NCI-H748 (cell line): Measurements from ENCODE around the gene MGAM2.
"Not testable (repeated sequence)": the region's sequence is repeated elsewhere in the genome, so short reads cannot be mapped to it uniquely, and the experiment has no call there.

Source experiments
- DNase-seq: peaks from one replicate; lab custom pipeline; 2025; ENCODE audit not compliant: unreplicated experiment; lab: John Stamatoyannopoulos, UW

MGAM2 gene

DNA sequence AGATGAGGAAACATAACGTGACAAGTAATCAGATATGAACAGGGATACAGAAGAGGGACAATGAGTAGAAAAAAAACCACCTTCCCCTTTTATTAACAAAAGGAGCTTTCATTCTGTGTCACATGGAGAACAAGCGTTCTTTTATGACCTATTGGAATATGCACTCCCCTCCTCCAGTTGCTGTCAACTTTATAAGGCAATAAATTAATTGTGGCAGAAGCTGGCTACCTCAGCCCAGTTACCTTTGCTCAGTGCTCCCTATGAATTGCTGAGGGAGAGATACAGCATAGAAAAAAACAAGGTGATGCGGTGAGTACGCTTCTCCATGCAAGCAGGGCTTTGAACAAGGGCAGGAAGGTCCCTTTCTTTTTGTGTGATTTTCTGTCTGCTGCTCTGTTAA lies at the start of gene MGAM2:
Gene MGAM2, plus strand, starts transcription at position 220 of the 400 bp plus-strand sequence. CDS start 5,156 bp downstream, outside the sequence.
- DNase-seq, result no peak

DNA sequence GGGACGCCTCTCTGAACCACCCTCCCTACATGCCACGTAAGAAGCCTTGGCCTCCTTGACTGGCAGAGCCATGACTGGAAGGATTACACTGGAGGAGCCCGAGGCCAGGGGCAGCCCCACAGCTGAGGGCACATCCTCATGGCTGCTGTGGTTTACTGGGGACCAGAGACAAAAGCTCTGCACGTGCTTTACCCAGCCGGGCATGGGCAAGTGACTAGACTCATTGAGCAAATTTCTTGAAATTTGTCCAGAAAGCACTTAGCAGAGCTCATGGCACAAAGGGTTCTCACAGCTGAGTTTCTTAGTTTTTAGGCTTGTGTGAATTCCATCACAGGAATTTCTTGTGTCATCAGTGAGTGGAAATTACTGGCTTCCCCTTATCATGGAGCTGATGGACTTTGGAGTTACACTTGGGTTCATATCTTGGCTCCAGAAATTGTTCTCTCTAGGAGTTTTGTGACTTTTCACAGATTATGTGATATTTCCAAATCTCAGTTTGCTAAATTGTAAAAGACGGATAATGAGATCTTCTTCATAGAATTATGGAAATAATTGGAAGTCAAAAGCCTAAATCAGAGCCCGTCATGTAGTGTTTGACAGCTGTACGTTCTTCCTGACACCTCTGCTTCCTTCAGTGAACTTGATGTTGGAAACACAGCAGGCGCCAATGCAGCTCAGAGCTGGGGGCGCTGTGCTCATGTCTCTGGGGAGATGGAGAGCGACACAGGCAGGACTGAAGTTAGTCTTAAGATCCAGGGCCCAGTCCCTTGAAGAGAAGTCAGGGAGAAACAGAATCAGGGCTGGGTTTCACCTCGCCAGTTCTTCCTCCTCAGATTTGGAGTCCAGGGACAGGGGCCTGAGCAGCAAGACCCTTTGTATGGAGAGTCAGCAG lies 47.7 kb upstream of the MGAM2 start:
- DNase-seq, result no peak

DNA sequence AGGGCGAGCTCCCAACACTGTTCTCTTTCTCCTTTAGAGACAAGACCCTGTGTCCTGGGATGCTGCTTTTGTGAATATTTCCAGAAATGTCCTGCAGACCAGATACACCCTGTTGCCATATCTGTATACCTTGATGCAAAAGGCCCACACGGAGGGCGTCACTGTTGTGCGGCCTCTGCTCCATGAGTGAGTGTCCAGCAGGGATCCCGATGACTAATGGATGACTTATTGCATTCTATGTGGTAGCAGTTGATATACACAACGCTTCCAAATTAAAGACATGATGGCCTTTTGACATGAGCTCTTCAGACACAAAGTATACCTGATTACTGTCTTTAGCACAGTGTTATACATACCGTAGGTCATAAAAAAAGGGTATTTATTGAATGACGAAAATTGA lies 45.0 kb upstream of the MGAM2 start:
- no peak for DNase-seq

DNA sequence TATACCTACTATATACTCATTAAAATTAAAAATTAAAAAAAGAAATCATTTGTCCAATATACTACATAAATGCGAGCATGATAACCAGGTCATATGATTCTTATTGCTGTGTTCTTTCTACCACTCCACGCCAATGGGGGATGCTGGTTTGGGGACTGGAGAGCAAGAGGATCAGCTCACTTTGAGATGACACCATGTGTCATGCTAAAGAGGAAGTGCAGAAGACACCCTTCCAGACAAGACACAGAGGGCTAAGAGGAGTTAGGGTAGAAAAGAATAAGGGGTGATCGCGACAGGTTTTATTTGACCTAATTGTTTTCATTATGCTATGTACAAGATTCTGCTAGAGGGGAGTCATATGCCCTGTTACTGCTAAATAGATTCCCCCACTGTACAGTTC lies 33.8 kb upstream of the MGAM2 start:
- no peak for DNase-seq

DNA sequence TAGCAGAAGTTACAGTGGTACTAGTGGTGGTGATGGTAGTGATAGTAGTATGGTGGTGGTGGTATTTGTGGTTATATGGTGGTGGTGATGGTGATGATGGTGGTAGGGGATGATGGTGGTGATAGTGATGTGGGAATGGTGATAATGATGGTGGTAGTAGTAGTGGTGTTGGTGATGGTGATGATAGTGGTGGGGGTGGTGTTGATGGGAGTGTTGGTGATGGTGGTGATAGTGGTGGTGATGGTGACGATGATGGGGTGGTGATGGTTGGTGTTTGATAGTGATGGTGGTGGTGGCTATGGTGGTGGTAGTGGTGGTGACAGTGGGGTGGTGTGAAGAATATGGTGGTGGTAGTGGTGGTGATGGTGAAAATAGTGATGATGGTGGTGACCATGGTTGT lies 27.9 kb upstream of the MGAM2 start:
- DNase-seq, result no peak

DNA sequence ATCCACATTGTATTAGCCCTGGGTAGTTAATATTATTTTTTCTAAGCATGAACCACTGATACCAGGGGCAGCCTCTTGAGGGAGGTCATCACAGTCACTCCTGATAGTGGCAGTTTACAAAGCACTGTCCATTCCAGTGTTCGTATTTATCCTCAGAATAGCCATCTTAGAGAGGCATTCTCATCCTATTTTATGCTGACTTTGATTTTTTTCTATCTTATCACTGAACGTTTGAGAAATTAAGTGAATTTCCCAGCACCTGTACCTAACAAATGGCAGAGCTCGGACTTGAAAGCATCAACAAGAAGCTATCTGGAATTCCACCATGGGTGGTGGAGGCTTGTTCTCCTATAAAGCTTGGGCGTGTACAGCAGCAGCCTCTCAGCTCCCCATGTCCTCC lies 26.1 kb upstream of the MGAM2 start:
- no peak for DNase-seq

DNA sequence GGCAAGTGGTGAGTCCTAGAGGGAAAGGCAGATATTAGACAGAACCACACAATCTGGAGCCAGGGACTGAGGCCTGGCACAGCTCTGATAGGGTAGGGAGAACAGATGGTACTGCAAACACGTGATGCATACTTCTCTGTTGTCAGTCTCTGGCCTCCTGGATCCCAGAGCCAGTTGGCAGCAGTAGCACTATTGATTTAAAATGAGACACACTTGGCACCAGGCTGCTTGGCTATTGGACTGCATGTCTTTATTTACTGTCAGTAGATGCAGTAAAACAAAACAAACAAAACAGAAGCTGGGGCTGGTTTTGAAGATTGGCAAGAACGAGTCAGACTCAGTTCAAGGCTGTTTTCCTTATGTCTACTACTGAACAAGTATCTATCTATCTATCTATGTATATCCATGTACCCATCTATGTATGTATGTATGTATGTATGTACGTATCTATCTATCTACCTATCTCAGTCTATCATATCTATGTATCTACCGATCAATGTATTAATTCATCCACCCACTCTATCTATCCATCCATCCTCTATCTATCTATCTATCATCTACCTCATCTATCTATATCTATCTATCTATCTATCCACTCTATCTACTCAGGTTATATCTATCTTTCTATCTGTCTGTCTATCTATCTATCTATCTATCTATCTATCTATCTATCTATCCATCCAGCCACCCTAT lies 23.4 kb upstream of the MGAM2 start:
- DNase-seq, result no peak

DNA sequence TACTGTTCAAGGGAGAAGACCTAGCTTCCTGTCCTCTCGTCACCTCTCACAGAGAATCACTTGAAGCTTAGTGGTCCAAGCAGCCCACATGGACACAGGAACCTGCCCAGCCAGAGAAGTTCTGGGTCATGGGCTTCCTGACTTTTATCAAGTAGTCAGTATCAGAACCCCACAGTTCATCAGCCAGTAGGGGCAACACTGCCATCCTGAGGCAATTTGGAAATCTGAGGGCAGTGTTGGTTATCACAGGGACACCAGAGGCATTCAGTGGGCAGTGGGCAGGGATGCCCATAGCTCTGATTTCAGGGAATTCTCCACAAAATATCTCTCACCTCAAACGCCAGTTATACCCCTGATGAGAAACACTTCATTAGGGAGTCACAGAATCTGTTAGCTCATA lies 22.5 kb upstream of the MGAM2 start:
- DNase-seq, result no peak

DNA sequence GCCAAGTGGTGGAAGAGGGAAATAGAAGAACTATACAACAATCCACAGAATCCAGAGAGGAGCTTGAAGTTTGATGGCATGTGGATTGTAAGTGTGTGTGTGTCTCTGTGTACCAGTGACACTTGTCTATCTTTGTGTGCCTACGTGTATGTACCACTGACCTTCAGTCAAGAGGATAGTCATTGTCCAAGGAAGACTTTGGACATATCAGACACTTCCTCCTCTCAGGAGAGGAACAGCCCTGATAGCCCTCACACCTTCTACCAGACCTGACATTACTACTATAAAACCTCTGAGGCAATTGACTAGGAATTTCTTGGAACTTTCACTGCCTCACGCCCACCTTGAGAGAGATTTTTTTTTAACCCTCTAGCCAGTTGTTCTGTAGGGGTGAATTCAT lies 19.6 kb upstream of the MGAM2 start:
- no peak for DNase-seq

DNA sequence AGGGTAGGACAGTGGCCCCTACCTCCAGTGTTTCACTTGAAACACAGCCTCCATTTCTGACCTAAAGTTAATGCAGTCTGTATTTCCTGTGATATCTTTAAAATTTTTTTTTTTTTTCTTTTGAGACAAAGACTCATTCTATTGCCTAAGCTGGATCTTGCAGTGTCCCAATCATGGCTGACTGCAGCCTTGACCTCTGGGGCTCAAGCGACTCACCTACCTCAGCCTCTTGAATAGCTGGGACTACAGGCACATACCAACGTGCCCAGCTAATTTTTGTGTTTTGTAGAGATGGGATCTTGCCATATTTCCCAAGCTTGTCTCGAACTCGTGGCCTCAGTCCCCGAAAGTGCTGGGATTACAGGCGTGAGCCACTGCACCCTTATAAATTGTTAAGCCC lies 16.7 kb upstream of the MGAM2 start:
- no peak for DNase-seq

DNA sequence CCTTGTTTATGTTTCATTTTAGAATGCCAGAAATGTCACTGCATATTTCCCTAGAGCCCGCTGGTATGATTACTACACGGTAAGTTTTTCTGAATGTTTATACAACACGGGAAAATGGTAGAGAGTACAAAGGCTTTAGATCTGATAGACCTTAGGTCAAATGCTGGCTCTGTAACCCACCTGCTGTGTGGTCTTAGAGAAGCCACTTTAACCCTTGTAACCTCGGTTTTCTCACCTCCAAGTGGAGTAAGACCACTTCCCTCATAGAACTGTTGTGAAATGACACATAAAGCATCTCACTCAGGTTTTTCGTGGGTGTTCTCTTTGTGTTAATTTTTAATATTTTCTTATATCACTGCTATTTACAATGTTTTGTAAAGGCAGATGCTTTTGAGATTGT lies 13.9 kb upstream of the MGAM2 start:
- no peak for DNase-seq

DNA sequence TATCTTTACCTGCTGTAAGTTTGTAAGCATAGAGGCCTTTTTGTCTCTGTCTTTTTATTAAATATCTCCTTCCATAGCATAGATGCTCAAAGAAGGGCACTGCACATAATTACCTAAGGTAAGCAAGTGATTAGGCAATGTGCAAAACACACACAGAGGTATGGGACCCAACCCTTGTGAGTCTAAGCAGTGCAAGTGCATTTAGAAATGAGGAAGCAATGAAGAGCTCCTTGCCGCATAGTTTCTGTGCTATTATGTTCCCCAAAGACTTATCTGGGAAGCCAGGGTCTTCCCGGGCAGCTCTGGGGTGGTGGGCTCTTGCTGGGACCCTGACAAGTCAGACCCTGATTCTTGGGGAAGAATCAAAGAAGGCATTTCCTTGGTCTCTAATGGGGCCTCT lies 13.5 kb upstream of the MGAM2 start:
- DNase-seq, result no peak

DNA sequence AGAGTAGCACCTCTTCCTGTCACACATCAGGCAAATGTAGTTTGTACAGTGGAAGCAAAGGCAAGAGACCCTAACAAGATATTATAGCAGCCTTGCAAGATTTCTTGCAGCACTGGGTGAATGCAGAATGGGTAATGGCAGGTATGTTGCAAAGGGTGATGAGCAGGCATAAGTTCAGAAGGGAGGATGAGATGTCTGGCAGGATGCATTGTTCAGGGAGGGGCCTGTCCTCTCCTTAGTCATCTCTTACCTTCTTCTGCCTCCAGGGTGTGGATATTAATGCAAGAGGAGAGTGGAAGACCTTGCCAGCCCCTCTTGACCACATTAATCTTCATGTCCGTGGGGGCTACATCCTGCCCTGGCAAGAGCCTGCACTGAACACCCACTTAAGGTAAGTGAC lies 12.2 kb upstream of the MGAM2 start:
- DNase-seq, result not testable (repeated sequence)

DNA sequence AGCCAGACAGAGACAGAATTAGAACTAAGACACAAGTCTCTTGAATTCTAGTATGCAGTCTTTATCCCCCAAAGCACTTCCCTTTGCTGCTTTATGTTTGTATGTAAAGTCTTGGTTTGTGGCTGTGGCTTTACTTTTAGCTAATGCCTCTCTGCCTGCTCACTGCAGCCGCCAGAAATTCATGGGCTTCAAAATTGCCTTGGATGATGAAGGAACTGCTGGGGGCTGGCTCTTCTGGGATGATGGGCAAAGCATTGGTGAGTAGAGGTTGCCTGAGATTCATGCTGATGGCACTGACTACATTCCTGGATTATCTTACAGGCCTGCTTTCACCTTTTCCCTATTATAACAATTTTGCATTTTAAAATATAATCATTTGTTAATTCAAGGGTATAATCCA lies 10.9 kb upstream of the MGAM2 start:
- no peak for DNase-seq

DNA sequence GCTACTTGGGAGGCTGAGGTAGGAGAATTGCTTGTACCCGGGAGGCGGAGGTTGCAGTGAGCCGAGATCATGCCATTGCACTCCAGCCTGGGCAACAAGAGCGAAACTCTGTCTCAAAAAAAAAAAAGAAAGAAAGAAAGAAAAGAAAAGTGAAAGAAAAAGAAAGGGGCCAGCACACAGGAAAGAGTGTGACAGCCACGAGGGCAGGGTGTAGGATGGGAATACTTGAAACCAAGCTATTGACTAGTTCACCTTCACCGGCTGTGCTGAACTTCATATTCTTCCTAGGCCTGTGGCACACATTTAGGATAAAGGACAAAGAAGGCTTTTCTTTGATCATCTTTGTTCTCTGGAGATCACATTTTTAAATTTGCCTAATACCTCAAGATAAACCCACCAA lies 9.7 kb upstream of the MGAM2 start:
- not testable (repeated sequence) for DNase-seq

DNA sequence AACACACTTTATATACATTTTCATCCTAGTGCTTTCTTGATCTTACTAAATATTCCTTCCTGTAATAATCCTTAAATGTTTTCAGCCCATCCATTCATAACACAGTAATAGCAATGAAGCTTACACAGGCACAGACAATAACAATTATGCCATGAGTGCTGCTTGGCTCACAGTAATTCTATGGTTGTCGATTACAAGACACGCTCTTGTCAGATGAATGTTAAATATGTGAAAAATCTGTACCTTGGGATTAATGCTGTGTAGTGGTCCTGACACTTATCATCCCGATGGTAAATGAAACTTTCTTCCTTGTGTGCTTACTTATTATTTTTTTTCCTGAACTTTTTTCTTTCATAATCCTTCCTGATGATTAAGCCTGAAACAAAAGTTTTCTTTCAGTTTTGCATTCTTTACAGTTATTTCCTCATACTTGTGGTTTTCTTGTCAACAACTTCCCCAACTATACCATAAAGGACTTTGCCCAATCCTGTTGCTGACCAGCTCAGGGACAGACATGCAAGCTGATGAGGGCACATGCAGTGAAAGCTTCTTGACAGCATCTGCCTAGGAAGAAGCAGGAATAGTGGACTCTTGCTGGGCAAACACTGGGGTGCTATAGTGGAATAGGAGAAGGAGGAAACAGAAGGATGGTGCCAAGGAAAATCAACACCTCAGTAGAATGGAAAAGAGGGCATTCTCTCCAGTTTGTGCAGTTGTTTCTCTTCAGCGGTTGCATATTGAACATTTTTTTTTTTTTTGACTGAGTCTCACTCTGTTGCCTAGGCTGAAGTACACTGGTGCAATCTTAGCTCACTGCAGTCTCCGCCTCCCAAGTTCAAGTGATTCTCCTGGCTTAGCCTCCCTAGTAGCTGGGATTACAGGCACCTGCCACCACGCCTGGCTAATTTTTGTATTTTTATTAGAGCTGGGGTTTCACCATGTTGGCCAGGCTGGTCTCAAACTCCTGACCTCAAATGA lies 6.7 kb upstream of the MGAM2 start:
- no peak for DNase-seq

DNA sequence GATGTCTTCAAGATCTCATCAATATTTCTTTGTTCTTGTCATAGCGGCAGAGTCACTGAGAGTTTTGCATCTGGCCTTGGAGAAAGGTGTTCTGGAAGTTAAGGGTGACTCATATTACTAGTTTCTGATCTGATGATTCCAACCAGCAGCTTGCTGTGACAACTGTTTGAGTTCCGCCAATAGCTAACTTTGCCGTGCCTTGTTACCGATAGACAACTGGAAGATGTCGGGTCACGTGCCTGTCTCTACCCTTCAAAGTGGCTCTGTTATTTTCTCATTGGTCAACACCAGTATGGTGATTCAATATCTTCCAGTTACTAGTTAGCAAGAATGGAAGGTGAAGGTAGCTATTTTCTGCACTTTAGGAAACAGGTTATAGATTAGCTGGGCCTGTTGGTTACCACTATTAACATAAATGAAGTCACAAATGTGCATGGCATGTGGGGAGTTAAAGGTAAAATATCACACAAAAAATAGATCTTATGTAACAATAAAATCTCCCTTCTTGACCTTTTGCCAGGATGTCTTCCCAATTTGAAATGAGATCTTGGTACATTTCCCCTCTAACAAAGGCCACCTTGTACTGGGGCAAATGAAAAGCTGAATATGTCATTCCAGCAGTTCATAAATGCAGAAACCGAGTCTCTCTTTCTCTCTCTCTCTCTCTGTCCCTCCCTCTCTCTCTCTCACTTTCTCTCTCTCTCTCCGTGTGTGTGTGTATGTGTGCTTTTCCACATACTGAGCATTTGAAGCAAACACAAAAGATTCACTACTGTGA lies 2.6 kb upstream of the MGAM2 start:
- DNase-seq, result no peak

DNA sequence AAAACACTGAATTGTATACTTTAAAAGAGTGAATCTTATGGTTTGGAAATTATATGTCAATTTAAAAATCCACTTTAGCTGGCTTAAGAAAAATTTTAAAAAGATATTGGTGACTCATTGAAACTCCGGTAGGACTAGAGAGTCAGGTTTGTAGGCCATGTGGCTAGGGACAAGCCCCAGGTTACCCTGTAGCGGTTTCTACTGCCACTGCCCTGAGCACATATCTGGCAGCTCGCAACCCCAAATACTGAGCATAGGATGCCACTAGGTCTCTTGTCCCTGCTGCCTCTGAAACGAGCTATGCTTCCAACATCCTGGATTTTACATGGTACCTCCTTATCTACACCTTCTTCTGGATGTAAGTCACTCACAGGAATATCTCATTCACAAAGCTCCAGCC lies 1.4 kb upstream of the MGAM2 start:
- no peak for DNase-seq

DNA sequence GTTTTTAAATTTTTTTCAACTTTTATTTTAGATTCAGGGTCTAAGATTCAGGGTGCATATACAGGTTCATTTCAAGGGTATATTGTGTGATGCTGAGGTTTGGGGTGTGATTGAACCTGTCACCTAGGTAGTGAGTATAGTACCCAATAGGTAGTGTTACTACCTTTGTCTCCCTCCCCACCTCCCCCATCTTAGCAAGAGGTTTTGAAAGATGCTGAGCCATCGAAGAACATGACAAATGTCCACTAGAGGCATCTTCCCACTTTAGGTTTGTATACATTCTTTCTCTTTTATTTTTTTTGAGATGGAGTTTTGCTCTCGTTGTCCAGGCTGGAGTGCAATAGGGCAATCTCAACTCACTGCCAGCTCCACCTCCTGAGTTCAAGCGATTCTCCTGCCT lies 880 bp upstream of the MGAM2 start:
- no peak for DNase-seq

DNA sequence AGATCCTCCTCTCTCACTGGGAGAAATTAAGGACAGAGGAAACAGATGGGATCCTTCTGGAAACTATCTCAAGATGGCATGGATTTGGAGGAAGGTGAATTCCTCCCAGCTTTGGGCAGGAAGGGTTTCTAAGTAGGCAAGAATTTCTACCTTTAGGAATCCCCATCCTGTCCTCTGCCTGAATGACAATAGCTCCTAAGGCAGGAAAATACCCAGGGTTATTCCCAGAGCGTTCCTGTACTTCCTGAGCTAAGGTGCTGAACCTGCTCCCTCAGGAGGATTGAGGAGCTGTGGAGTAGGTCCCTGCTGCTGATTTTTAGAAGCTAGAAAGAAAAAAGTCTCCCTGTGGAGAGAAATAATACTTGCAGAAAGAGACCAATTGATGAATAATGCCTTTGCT lies 568 bp downstream of the MGAM2 start:
- no peak for DNase-seq

DNA sequence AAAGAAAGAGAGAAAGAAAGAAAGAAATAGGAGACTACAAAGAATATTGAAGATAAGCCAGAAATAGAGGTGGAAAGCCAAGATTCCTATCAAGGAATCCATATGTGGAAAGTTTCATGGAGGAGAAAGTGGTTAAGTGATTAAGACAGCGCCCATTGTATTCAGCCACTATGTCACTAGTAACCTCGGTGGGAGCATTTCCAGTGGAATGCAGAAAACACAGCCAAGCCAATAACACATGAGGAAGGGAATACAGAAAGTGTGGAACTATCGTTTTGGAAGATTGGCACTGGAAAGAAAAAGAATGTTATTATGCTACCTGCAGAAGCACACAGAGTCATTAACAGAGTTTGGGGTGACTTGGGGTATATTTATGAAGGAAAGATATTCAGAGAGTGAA lies 2.7 kb downstream of the MGAM2 start:
- DNase-seq, result no peak
